ENCODE data around the gene ZNF655. TPM values are rescaled to one million over a fixed set of nuclear protein-coding genes. Genes with fewer than 3 reads are reported as not detected.
A peak's percentile ranks its signal among the peaks of the same experiment; 100 is the strongest.

The ZNF655 gene
- total RNA-seq, 4 donors from 2014 or later, result 153 to 304 (median 226) TPM

DNA sequence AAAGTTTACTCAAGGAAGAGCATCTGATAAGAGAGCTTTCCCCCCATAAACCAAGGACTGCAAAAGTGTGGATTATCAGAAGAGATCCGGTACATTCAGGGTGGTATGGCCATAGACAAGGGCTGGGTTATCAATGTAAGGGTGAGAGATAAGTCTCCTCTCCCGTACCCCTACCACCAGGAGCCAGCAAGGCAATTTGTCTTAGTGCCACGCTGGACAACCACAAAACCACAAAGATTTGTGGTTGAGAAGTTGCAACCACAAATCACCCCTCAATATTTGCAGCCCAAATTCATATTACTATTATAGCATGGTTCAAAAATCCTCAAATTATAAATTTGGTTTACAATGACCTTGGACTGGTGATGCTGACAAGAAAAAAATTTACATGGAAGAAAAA lies 56.1 kb downstream of the ZNF655 start:
- DNase-seq, result no peak
- intact Hi-C loops (cut with DNase I; ENCODE audit: low total_unique reads) (no loop called here), in situ Hi-C loops (cut with MboI; ENCODE audit: low pct_ligation_motif_present in 1 of 4, low pct_unique_long_range_greater_than_20kb in 1 of 4, low sequenced_read_pairs in 3 of 4) (no loop called here)
- Histone ChIP-seq H3K4me3 (no peak overlapping the region), H3K27me3 (no peaks in the 10 kb centered on the region), H3K4me1 (peaks cover 8 to 17% (median 9%) of the 10 kb centered on the region in 4 donors), H3K36me3 (peaks cover 0 to 11% (median 4%) of the 10 kb centered on the region in 4 donors), H3K27ac (no peak overlapping the region), H3K9me3 (no peaks in the 10 kb centered on the region)
- 66 to 83% methylated on average over 2 to 3 of the region's 3 CpGs for WGBS, 2 donors (ENCODE audit: low coverage in 1 of 2)
- TF ChIP-seq, protein P1, sequence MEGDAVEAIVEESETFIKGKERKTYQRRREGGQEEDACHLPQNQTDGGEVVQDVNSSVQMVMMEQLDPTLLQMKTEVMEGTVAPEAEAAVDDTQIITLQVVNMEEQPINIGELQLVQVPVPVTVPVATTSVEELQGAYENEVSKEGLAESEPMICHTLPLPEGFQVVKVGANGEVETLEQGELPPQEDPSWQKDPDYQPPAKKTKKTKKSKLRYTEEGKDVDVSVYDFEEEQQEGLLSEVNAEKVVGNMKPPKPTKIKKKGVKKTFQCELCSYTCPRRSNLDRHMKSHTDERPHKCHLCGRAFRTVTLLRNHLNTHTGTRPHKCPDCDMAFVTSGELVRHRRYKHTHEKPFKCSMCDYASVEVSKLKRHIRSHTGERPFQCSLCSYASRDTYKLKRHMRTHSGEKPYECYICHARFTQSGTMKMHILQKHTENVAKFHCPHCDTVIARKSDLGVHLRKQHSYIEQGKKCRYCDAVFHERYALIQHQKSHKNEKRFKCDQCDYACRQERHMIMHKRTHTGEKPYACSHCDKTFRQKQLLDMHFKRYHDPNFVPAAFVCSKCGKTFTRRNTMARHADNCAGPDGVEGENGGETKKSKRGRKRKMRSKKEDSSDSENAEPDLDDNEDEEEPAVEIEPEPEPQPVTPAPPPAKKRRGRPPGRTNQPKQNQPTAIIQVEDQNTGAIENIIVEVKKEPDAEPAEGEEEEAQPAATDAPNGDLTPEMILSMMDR (IDR thresholded peaks at IDR 0.05), result no peak
- TF ChIP-seq POLR2A (IDR thresholded peaks at IDR 0.05), result no peak
- no peak for TF ChIP-seq POLR2AphosphoS5 (IDR thresholded peaks at IDR 0.05)
- no peak for TF ChIP-seq EP300 (IDR thresholded peaks at IDR 0.05; ENCODE audit: low read depth)

GRCh38 chr7:99615989-99616358 lies 57.5 kb downstream of the ZNF655 start:
- TF ChIP-seq POLR2AphosphoS5 (IDR thresholded peaks at IDR 0.05) (no peak), EP300 (IDR thresholded peaks at IDR 0.05; ENCODE audit: low read depth) (no peak), POLR2A (IDR thresholded peaks at IDR 0.05) (no peak)
- TF ChIP-seq, protein P1 (IDR thresholded peaks at IDR 0.05), result no peak
- in situ Hi-C loops (cut with MboI; ENCODE audit: low pct_ligation_motif_present in 1 of 4, low pct_unique_long_range_greater_than_20kb in 1 of 4, low sequenced_read_pairs in 3 of 4), result no loop called here
- Histone ChIP-seq H3K4me1 (peaks cover 8 to 17% (median 9%) of the 10 kb centered on the region in 4 donors), H3K9me3 (no peaks in the 10 kb centered on the region), H3K36me3 (peaks cover 0 to 26% (median 11%) of the 10 kb centered on the region in 4 donors), H3K4me3 (peak overlapping the region in 3 of 4 donors; percentile 68 to 83 (median 82)), H3K27me3 (no peaks in the 10 kb centered on the region), H3K27ac (peak overlapping the region; percentile 86 to 92 (median 89))
- DNase-seq, result no peak
- WGBS, 2 donors (ENCODE audit: low coverage in 1 of 2), result 91 to 94% methylated on average over 5 of the region's 5 CpGs
- intact Hi-C loops (cut with DNase I; ENCODE audit: low total_unique reads), result no loop called here

GRCh38 chr7:99616359-99617191 lies 58.1 kb downstream of the ZNF655 start, which contains the start of gene ZSCAN25:
Gene ZSCAN25, plus strand, starts transcription at chr7:99616946. Its CDS starts 2,661 bp downstream, at chr7:99619607.
- peaks cover 8 to 17% (median 9%) of the 10 kb centered on the region in 4 donors for H3K4me1 ChIP-seq
- no peaks in the 10 kb centered on the region for H3K27me3 ChIP-seq
- 2% methylated on average over 44 of the region's 60 CpGs; no CpG with 5 or more reads in 1 of the 2 donors for WGBS, 2 donors (ENCODE audit: low coverage in 1 of 2)
- TF ChIP-seq, protein P1 (IDR thresholded peaks at IDR 0.05), result peak in 2 of 5 experiments; percentile 17 to 28
- TF ChIP-seq POLR2A (IDR thresholded peaks at IDR 0.05), result peak; percentile 79
- peak; percentile 78 to 84 (median 83) for TF ChIP-seq POLR2AphosphoS5 (IDR thresholded peaks at IDR 0.05)
- TF ChIP-seq EP300 (IDR thresholded peaks at IDR 0.05; ENCODE audit: low read depth), result no peak
- peak within 1 kb of the TSS; percentile 86 to 92 (median 89) for H3K27ac ChIP-seq
- in situ Hi-C loops (cut with MboI; ENCODE audit: low pct_ligation_motif_present in 1 of 4, low pct_unique_long_range_greater_than_20kb in 1 of 4, low sequenced_read_pairs in 3 of 4) (no loop called here), intact Hi-C loops (cut with DNase I; ENCODE audit: low total_unique reads) (no loop called here)
- H3K4me3 ChIP-seq, result peak within 1 kb of the TSS; percentile 68 to 85 (median 82)
- peak; percentile 93 for DNase-seq
- no peaks in the 10 kb centered on the region for H3K9me3 ChIP-seq
- H3K36me3 ChIP-seq, result peaks cover 0 to 30% (median 14%) of the 10 kb centered on the region in 4 donors

GRCh38 chr7:99617192-99617781 lies 58.8 kb downstream of the ZNF655 start:
- TF ChIP-seq EP300 (IDR thresholded peaks at IDR 0.05; ENCODE audit: low read depth), result no peak
- TF ChIP-seq, protein P1 (IDR thresholded peaks at IDR 0.05), result no peak
- TF ChIP-seq POLR2AphosphoS5 (IDR thresholded peaks at IDR 0.05), result no peak
- TF ChIP-seq POLR2A (IDR thresholded peaks at IDR 0.05), result no peak
- in situ Hi-C loops (cut with MboI; ENCODE audit: low pct_ligation_motif_present in 1 of 4, low pct_unique_long_range_greater_than_20kb in 1 of 4, low sequenced_read_pairs in 3 of 4), result no loop called here

More at GRCh38 chr7:99617192-99617781, 58.8 kb downstream of the ZNF655 start:
- Histone ChIP-seq H3K4me3 (peak overlapping the region; percentile 68 to 85 (median 82)), H3K27ac (peak overlapping the region; percentile 86 to 92 (median 89)), H3K9me3 (no peaks in the 10 kb centered on the region), H3K36me3 (peaks cover 0 to 36% (median 17%) of the 10 kb centered on the region in 4 donors), H3K27me3 (no peaks in the 10 kb centered on the region), H3K4me1 (peaks cover 8 to 17% (median 9%) of the 10 kb centered on the region in 4 donors)
- no peak for DNase-seq
- intact Hi-C loops (cut with DNase I; ENCODE audit: low total_unique reads), result no loop called here
- WGBS, 2 donors (ENCODE audit: low coverage in 1 of 2), result 17% methylated on average over 22 of the region's 22 CpGs; no CpG with 5 or more reads in 1 of the 2 donors

Measured in transverse colon (tissue), 4 donors.